Measurements from ENCODE around the gene WDR90.

Gene WDR90

DNA sequence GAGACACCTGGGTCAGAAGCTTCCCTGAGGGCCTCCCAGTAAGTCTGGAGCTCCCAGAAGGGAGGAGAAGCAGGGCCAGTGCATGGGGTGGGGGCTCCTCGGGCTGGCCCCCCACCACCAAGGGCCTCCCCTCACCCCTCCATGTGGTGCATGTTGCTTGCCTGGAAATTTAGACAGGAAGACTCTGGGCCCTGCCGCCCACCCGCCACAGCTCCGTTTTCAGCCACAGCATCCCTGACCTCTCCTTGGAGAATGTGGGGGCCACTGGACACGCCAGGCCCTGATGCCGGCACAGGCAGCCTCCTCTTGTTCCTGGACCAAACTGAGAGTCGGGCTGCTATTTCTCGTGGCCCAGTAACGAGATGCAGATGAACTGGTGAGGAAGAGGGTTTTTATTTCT is 10.3 kb upstream of the WDR90 start:
- DNase-seq (ENCODE audit: low read depth, low spot score): no peak

DNA sequence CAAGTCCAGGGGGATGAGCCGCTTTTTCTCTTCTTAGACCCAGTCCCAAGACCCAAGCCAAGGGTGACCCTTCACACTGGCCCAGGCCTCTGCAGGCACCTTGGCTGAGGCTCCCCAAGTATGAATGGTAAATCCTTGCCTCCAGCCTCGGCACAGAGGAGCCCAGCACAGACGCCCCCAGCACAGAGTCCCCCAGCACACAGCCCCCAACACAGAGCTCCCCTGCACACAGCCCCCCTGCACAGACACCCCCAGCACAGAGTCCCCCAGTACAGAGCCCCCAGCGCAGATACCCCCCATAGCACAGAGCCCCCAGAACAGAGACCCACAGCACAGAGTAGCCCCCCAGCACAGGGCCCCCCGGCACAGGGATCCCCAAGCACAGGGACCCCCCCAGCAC is 8.6 kb upstream of the WDR90 start:
- DNase-seq (ENCODE audit: low read depth, low spot score): no peak

DNA sequence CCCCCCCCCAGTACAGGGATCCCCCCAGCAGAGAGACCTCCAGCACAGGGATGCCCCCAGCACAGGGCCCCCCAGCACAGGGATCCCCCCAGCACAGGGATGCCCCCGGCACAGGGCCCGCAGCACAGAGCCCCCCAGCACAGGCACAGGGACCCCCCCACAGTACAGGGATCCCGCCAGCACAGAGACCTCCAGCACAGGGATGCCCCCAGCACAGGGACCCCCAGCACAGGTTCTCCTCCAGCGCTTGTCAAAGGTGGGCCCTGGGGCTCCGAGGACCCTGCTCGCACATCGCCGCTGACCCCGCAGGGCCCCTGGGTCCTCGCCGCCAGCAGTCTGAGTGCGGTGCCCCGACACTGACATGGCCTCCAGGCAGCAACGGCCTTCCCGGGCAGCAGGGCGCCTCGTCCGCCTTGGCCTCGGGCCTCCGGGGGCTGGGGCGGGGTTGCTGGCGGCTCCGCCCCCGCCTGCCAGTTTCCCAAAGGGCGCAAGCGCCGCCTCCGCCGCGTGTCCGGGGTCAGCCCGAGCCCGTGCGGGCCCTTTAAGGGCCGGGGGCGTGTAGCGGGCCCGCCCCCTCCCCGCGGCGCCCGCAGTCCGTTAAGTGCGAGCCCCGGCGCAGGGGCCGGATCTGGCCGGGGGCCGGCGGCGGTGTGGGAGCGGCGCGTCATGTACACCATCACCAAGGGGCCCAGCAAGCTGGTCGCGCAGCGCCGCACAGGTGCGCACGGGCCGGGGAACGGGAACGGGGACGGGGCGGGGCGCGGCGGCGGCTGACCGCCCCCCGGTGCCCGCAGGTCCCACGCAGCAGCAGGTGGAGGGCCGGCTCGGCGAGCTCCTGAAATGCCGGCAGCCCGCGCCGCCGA is 7.6 kb upstream of the WDR90 start, which contains the start of gene MCRIP2:
TSS of gene MCRIP2 (plus strand) at position 503 of the 863 bp plus-strand sequence. CDS start at position 667, 164 bp downstream.
- DNase-seq (ENCODE audit: low read depth, low spot score): no peak

DNA sequence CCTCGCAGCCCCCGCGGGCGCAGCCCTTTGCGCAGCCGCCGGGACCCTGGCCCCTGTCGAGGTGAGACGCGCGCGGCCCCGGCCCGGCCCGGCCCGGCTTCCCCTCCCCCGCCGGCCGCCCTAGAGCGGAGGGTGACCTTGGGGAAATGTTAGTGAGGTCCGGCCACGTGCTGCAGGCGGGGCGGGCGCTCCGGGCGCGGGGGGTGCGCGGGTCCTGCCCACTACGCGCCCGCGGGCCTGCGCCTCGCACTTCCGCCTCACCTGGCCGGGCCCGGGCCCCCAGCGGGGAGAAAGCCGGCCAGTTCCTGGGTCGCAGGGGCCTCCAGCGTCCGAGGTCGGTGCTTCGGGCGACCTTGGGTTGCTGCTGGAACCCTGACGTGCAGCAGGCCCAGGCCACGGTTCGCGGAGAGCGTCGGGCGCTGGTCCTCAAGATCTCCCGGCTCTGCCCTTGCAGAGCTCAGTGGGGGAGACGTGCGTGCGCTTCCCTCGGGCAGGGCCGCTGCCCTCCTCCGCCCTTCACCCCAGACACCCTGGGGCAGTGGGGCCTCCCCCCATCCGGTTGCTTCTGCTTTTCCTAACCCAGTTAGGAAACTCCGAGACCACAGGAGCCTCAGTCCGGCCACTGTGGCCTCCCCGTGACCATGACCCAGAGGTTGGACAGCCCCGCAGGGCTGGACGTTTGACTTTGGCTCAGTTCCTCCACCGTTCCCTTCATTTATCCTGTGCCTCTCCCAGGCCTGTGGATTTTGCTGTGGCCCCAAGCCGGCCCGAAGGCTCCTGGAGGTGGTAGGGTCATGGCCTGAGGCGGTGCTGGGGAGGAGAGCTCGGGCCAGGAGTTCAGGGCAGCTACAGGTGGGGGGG is 6.7 kb upstream of the WDR90 start:
- DNase-seq (ENCODE audit: low read depth, low spot score): no peak

DNA sequence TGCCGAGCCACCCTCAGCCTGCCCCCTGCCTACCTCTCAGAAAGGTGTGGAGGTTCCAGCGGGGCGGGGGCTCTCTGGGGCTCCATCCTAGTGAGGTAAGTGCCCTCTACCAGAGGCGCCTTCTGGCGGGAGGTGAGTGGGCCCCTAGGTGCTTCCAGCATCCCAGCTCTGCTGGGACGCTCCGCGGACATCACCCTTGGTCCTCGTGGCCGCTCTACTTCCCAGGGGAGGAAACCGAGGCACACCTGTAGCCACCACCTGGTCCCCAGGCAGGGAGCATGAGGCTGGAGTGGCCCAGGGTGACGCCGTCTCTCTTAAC is 6.2 kb upstream of the WDR90 start:
- DNase-seq (ENCODE audit: low read depth, low spot score): no peak

DNA sequence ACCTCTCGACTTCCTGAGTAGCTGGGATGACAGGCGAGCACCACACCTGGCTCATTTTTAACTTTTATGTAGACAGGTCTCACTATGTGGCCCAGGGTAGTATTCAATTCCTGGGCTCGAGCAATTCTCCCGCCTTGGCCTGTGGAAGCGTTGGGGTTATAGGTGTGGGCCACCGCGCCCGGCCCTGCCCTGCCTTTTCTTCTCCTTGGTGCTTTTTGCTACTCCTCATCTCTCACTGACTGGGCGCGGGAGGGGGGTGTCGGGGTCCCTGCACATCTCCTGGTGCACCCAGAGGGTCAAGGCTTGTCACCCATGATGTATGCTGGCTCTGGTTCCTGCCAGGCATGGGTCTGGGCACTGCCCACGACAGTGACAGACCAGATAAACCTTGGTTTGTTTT is 4.6 kb upstream of the WDR90 start:
- no peak for DNase-seq (ENCODE audit: low read depth, low spot score)

DNA sequence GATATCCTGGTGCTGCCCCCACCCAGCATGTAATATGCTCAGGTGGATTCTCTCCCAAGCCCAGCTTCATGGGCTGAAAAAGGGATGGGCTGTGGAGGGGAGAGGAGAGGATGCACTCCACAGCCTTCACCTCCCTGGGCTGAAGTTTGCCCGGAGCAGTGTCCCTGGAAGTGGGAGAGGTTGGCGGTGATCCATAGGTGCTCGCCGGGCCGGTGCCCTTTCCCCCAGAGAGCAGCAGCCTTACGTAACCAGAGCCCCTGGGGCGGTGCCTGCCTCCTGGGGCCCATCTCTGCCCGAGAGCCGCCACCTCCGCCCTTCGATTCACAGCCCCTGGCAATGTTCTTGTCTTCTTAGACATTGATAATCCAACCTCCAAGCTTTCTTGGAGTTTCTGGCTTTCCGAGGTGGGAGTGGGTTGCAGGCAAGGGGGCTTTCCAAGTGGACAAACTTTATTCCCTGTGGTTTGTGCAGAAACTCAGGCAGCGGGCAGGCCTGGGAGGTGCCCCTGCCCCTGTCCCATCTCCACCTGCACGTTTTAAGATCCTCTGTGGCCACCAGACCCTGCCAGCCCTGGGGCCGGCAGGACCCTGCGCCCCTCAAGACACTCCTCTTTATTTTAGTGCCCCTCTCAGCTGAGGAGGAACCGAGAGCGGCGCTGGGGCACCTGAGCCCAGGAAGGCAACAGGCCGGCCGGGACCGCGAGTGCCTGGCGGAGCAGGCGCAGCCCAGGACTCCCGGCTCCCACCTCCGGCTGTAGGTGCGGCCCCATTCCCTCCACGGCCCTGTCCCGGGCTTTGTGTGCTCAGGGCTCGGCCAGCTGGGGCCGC is 3.1 kb upstream of the WDR90 start:
- DNase-seq (ENCODE audit: low read depth, low spot score): no peak

DNA sequence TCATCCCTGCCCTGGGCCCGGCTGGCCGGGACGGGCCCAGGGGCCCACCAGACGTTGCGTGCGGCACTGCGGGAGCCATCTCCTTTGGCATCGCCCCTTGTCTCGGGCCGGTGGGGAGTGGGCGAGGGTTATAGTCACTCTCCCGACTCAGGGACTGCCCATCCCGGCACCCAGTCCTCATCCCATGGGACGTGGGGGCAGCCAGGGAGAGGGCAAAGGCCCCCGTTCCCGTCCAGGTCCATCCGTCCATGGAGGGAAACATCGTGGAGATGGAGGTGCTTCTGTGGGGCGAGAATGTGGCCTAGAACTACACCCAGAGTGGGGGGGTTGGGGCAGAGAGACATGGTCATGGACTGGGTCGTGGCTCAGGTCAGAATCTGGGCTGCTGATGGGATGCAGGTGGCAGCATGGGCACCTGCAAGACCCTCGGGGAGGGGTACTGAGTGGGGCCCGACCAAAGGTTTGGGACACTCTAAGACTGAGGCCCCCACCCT is 2.4 kb upstream of the WDR90 start:
- DNase-seq (ENCODE audit: low read depth, low spot score): no peak

DNA sequence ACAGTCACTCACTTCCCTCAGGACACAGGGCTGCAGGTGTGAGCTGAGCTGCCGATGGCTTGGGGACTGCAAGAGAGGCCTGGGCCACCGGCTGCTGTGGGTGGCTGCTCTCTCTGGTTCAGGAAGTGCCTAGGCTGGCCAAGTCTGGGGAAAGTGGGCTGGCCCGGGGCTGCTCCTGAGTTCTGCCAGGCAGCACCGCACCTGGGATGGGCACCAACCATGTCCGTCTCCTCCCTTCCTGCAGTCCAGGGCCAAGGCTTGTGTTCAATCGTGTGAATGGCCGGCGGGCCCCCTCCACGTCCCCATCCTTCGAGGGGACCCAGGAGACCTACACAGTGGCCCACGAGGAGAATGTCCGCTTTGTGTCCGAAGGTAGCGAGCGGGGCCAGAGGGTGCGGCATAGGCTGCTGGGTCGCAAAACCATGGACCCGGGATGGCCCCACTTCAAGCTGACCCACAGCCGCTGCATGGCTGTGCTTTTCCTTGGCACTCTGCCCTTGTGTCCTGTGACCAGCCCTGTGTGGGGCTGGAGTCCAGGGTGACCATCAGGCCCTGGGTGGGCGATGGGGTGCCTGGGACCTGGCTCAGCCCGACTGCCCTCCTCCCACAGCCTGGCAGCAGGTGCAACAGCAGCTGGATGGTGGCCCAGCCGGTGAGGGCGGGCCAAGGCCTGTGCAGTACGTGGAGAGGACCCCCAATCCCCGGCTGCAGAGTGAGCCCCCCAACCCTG is 1.8 kb upstream of the WDR90 start:
- DNase-seq (ENCODE audit: low read depth, low spot score): no peak

DNA sequence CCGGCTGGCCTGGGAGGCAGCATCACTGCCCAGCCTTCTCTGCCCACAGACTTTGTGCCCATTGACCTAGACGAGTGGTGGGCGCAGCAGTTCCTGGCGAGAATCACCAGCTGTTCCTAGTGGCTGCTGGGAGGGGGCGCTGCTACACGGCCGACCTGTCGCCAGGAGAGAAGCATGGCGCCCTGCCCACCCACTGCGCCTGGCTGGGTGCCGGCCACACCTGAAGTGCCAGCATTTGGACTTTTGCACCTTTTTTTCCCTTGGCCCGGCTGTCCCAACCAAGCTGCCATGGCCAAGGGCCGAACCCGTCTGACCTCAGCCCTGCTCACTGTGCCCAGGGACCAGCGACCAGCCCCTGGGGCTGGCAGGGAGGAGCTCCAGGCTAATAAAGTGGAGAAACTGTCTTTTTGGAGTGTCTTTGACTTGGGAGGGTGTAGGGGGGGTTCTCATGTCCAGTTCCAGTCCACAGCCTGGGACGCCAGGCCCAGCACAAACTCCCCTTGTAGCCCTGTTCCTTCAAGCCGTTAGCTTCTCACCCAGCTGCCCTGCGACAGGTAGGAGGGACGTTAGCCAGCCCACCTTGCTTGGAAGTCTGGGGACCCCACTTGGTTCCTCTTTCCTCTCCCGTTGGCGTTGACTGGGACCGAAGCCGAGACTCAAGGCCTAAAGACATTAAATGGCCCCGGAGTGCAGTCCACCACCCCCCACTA is 939 bp upstream of the WDR90 start:
- DNase-seq (ENCODE audit: low read depth, low spot score): no peak

DNA sequence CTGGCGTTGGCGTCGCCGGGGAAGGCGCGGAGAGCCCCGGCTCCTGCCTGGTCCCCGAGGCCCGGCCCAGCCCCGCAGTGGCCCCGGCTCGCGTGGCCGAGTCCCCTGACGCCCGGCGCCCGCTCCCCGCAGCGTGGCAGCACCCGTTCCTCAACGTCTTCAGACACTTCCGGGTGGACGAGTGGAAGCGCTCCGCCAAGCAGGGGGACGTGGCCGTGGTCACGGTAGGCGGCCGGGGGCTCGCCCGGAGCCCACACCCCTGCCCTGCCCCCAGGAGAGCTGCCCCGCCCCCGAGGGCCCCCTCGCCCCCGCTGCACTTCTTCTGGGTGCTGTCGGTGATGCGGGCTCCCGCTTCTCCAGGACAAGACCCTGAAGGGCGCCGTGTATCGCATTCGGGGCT is 466 bp downstream of the WDR90 start:
- DNase-seq (ENCODE audit: low read depth, low spot score): no peak

DNA sequence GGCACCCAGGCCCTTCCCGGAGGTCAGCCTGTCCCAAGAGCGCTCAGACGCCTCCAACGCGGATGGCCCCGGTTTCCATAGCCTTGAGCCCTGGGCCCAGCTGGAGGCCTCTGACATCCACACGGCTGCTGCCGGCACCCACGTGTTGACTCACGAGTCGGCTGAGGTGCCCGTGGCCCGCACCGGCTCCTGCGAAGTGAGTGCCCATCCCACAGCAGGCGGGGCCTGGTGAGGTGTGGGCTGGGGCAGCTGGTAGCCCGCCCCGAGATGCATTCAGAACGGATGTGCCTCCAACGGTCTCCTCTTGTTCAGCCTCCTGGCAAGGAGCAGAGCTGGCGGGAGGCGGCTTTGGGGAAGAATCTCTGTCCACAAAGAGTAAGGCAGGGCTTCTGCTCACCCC is 2.7 kb downstream of the WDR90 start:
- DNase-seq (ENCODE audit: low read depth, low spot score): no peak

DNA sequence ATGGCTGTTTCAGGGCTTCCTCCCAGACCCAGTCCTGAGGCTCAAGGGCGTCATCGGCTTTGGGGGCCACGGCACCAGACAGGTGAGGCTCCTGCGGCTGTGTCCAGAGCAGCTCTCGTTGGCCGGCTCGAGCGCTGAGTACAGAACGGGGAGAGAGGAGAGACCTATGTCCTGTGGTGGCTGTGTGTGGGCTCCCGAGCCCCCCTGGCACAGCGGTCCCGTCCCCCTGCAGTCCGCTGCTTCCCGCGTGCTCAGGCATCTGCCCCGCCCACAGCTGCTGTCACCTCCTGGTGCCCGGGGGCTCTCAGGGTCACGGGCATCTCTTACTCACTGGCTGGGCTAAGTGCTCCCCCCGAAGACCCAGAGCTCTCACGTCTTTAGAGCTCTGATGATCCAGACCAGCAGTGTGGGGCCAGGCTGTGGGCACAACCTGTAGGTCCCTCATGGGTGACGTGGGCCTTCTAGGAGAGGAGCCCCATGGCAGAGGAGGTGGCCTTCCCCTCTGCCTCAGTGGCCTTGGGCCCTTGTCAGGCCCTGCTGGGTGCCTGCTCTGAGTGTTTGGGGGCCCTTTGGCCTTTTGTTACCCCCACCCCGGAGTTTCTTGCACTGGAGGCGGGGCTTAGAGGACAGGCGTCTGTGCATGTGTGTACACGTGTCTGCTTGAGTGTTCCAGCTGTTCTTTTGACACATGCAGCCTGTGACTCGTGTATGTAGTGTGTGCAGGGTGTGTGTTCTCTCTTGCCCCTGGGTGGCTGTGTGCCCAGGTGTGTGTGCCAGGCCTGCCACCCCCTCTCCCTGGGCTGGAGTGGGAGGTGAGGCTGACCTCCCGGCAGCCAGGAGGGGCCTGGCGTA is 3.5 kb downstream of the WDR90 start:
- no peak for DNase-seq (ENCODE audit: low read depth, low spot score)

DNA sequence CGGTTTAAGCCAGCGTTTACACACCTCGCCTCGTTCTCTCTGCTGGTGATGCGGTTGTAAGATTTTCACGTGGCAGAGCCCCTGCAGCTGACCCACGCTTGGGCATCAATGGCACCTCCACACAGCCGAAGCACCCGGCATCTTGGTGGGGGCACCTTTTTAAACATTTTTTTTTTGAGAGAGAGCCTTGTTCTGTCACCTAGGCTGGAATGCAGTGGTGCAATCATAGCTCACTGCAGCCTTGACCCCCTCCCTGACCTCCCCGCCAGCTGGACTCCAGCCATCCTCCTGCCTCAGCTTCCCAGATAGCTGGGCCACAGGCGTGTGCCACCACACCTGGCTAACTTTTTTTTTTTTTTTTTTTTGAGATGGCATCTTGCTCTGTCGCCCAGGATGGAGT is 4.9 kb downstream of the WDR90 start:
- no peak for DNase-seq (ENCODE audit: low read depth, low spot score)

DNA sequence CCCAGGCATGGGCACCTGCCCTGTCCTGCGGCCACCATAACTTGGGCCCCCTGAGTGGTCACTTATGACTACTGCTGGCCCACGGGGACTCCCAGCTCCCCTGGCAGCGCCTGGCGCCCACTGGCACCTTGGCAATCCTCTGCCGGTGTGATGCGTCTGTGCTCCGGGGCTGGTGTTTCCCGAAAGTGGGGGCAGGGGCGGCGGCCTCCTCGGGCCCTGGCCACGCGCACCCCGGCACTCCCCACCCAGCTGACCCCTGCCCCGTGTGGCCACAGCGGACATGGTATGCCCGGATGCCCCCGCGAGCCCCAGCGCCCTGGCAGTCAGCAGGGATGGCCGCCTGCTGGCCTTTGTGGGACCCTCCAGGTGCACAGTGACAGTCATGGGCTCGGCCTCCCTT is 8.3 kb downstream of the WDR90 start:
- no peak for DNase-seq (ENCODE audit: low read depth, low spot score)

DNA sequence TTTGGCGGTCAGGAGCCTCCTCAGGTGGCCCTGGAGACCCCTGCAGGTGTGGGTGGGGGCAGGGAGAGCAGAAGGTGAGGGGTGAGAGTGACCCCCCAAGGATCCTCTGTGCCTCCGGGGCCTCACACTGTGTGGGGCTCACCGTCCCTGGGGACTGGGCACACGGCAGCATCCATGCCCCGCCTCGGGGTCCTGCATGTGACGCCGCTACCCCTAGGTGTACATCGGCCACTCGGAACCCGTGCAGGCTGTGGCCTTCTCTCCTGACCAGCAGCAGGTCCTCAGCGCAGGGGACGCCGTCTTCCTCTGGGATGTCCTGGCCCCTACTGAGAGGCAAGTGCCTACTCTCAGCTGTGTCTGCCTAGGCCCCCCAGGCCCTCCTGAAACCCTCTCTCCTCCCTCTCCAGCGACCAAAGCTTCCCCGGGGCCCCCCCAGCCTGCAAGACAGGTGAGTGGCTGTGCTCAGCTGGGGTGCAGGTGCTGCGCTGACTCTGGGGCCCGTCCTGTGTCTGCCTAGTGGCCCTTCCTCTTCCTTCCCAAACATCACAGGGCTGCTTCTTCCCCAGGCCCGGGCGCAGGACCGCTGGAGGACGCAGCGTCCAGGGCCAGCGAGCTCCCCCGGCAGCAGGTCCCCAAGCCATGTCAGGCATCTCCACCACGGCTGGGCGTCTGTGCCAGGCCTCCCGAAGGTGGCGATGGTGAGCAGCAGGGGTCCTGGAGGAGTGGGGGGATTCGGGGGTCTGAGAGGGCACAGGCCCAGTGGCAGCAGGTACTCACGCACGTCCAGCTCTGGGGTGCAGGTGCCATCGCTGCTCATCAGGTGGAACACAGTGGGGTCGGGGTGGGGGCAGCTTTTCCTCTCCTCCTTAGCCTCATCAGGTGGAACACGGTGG is 9.8 kb downstream of the WDR90 start:
- no peak for DNase-seq (ENCODE audit: low read depth, low spot score)

DNA sequence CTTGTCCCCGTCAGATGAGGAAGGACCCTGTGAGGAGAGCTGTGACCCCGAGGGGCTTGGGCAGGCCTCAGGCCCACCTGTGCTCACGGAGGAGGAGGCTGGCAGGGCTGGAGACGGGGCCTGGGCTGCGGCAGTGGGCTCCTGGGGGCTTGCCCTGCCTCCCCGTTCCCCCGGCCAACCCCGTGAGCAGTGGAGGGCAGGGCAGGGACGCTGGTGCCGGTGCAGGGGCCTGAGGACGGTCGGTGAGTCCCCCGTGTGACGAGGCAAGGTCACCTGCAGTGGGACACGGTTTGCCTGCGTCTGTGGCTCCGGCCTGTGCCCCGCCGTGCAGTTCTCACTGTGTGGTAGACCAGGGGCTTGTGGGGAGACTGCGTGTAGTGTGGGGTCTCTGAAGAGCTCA is 10.5 kb downstream of the WDR90 start:
- no peak for DNase-seq (ENCODE audit: low read depth, low spot score)

DNA sequence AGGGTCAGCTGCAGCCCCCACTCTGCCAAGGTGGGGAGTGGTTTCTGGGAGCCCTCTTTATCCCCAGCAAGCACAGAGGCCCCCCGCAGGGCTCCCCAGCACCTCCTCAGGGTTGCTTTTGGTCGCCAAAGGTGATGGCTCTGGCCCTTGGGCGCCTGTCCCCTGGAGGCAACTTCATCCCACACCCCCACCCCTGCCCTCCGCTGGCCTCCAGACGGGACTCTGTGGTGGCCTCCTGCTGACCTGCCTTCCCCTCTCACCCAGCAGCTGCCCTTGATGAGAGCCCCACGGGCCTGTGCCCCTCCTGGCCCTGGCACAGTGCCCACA is 10.9 kb downstream of the WDR90 start:
- DNase-seq (ENCODE audit: low read depth, low spot score): no peak
